ENCODE data around the gene CABLES1.
"Not testable (repeated sequence)": the region's sequence is repeated elsewhere in the genome, so short reads cannot be mapped to it uniquely, and the experiment has no call there.

CABLES1 gene

DNA sequence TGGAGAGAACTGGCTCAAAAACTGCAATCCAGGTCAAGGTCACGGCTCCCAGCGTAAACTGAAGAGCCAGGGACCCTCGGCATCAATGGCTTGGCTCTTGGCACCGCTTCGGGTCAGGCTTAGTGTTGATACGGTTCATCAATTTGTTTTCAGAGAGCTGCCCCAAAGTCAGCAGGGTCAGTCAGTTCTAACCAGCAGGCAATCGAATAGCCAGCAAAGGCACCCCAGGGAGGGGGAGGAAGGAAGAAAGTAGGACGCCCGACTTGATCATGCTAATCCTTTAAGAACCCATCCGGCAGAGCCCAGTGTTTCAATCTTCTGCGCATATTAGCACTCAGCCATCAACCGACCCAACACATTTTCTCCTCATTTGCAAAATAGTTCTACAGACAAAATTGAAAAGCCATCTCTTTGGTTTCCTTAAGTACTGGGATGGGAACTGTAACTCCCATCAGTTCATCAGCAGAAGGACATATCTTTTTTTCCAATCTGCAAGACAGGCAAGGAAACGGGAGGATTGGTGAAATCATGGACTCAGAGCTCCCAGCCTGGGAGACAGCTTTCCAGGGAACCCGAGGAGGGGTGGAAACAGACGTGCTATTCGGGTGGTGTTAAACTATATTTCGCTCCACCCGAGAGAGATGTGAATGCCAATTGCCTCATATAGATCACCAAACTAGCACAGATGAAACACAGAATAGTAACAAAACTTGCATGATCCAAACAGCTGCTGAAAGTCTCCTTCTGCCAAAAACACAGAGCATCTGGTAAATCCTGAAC is 40.7 kb upstream of the CABLES1 start:
- no peak overlapping the region for H3K14ac ChIP-seq (ENCODE audit: low read length)
- no peak overlapping the region for H3K23ac ChIP-seq (ENCODE audit: low read depth, low read length, poor library complexity)
- no peak overlapping the region for H2BK12ac ChIP-seq (ENCODE audit: low read length)
- no CpG with 5 or more reads among the region's 18 CpGs for WGBS, 2 donors (ENCODE audit: extremely low coverage in 2 of 2, insufficient read length in 2 of 2, insufficient replicate concordance in 1 of 2)
- peak overlapping the region; percentile 11 for H3K4me2 ChIP-seq (ENCODE audit: insufficient read depth, low read length, poor library complexity, severe bottlenecking)
- H3K4me1 ChIP-seq (ENCODE audit: control insufficient read depth in 2 of 2, insufficient read depth in 1 of 2, low read depth in 1 of 2, low read length in 2 of 2), result peaks cover 6% of the 10 kb centered on the region in 2 donors
- H4K91ac ChIP-seq (ENCODE audit: low read depth, low read length, poor library complexity), result no peak overlapping the region
- H2BK15ac ChIP-seq (ENCODE audit: low read length), result no peak overlapping the region
- peaks cover 1% of the 10 kb centered on the region for H3K79me1 ChIP-seq (ENCODE audit: low read depth, low read length)
- H3K4ac ChIP-seq (ENCODE audit: low read length), result no peak overlapping the region
- H4K8ac ChIP-seq (ENCODE audit: low read depth, low read length), result no peak overlapping the region
- no peaks in the 10 kb centered on the region for H3K9me3 ChIP-seq (replicated peaks in 1 of 2; ENCODE audit: control insufficient read depth in 2 of 2, insufficient read depth in 1 of 2, low read depth in 1 of 2, low read length in 2 of 2)
- no peak overlapping the region for H3K9ac ChIP-seq (ENCODE audit: low read depth, low read length, poor library complexity)
- H3K27me3 ChIP-seq (ENCODE audit: control insufficient read depth in 3 of 3, insufficient read depth in 3 of 3, low read depth in 1 of 3, low read length in 3 of 3), result peaks cover 0 to 24% (median 11%) of the 10 kb centered on the region in 3 experiments
- H3K36me3 ChIP-seq (replicated peaks in 1 of 2; ENCODE audit: control insufficient read depth in 2 of 2, insufficient read depth in 2 of 2, low read length in 2 of 2), result no peaks in the 10 kb centered on the region
- H2AFZ ChIP-seq (ENCODE audit: low read length), result no peak overlapping the region
- no peak overlapping the region for H3K18ac ChIP-seq (ENCODE audit: low read length)
- H3K27ac ChIP-seq (replicated peaks; ENCODE audit: low read length), result no peak overlapping the region
- H2AK5ac ChIP-seq (ENCODE audit: low read depth, low read length), result no peak overlapping the region
- no peak overlapping the region for H2BK120ac ChIP-seq (ENCODE audit: low read depth, low read length)
- no peak overlapping the region for H2BK5ac ChIP-seq (ENCODE audit: low read length)
- H3K4me3 ChIP-seq (ENCODE audit: low read length in 2 of 2), result no peak overlapping the region
- DNase-seq (ENCODE audit: low spot score), result no peak

DNA sequence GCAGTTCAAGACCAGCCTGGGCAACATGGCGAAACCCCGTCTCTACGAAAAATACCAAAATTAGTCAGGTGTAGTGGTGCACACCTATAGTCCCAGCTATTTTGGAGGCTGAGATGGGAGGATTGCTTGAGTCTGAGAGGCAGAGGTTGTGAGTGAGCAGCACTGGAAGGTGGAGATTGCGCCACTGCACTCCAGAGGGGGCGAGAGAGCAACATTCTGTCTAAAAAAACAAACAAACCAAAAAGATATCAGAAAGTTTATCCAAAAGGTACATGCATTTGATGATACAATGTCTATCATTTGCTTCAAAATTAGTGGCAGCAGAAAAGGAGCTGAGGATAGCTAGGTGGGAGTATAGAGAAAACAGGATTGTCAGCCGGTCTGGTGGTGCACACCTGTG is 39.8 kb upstream of the CABLES1 start:
- Histone ChIP-seq H2AFZ (ENCODE audit: low read length) (no peak overlapping the region), H3K27me3 (ENCODE audit: control insufficient read depth in 3 of 3, insufficient read depth in 3 of 3, low read depth in 1 of 3, low read length in 3 of 3) (peaks cover 0 to 24% (median 11%) of the 10 kb centered on the region in 3 experiments), H3K9me3 (replicated peaks in 1 of 2; ENCODE audit: control insufficient read depth in 2 of 2, insufficient read depth in 1 of 2, low read depth in 1 of 2, low read length in 2 of 2) (no peaks in the 10 kb centered on the region), H2BK120ac (ENCODE audit: low read depth, low read length) (no peak overlapping the region), H3K4me1 (ENCODE audit: control insufficient read depth in 2 of 2, insufficient read depth in 1 of 2, low read depth in 1 of 2, low read length in 2 of 2) (peaks cover 6% of the 10 kb centered on the region in 2 donors), H3K23ac (ENCODE audit: low read depth, low read length, poor library complexity) (no peak overlapping the region), H2BK5ac (ENCODE audit: low read length) (no peak overlapping the region), H3K4ac (ENCODE audit: low read length) (no peak overlapping the region), H3K79me1 (ENCODE audit: low read depth, low read length) (peaks cover 1% of the 10 kb centered on the region), H4K8ac (ENCODE audit: low read depth, low read length) (no peak overlapping the region), H3K9ac (ENCODE audit: low read depth, low read length, poor library complexity) (no peak overlapping the region), H2BK15ac (ENCODE audit: low read length) (no peak overlapping the region), H3K18ac (ENCODE audit: low read length) (no peak overlapping the region), H3K4me3 (ENCODE audit: low read length in 2 of 2) (no peak overlapping the region), H2BK12ac (ENCODE audit: low read length) (no peak overlapping the region), H3K4me2 (ENCODE audit: insufficient read depth, low read length, poor library complexity, severe bottlenecking) (no peak overlapping the region), H3K27ac (replicated peaks; ENCODE audit: low read length) (no peak overlapping the region), H3K14ac (ENCODE audit: low read length) (no peak overlapping the region), H3K36me3 (replicated peaks in 1 of 2; ENCODE audit: control insufficient read depth in 2 of 2, insufficient read depth in 2 of 2, low read length in 2 of 2) (no peaks in the 10 kb centered on the region), H2AK5ac (ENCODE audit: low read depth, low read length) (no peak overlapping the region), H4K91ac (ENCODE audit: low read depth, low read length, poor library complexity) (no peak overlapping the region)
- no peak for DNase-seq (ENCODE audit: low spot score)
- no CpG with 5 or more reads among the region's 6 CpGs for WGBS, 2 donors (ENCODE audit: extremely low coverage in 2 of 2, insufficient read length in 2 of 2, insufficient replicate concordance in 1 of 2)

DNA sequence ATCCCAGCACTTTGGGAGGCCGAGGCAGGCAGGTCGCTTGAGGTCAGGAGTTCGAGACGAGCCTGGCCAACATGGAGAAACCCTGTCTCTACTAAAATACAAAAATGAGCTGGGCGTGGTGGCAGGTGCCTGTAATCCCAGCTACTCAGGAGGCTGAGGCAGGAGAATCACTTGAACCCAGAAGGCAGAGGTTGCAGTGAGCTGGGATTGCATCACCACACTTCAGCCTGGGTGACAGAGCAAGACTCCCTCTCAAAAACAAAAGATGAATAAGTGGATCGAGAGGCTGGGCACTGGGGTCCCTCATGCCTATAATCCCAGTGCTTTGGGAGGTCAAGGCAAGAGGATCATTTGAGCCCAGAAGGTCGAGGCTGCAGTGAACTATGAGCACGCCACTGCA is 38.3 kb upstream of the CABLES1 start:
- peaks cover 0 to 24% (median 11%) of the 10 kb centered on the region in 3 experiments for H3K27me3 ChIP-seq (ENCODE audit: control insufficient read depth in 3 of 3, insufficient read depth in 3 of 3, low read depth in 1 of 3, low read length in 3 of 3)
- not testable (repeated sequence) for H3K36me3 ChIP-seq (replicated peaks in 1 of 2; ENCODE audit: control insufficient read depth in 2 of 2, insufficient read depth in 2 of 2, low read length in 2 of 2); H3K9ac ChIP-seq (ENCODE audit: low read depth, low read length, poor library complexity); H3K14ac ChIP-seq (ENCODE audit: low read length); H2BK5ac ChIP-seq (ENCODE audit: low read length); H3K4me1 ChIP-seq (ENCODE audit: control insufficient read depth in 2 of 2, insufficient read depth in 1 of 2, low read depth in 1 of 2, low read length in 2 of 2); H2BK120ac ChIP-seq (ENCODE audit: low read depth, low read length); H4K91ac ChIP-seq (ENCODE audit: low read depth, low read length, poor library complexity); H3K23ac ChIP-seq (ENCODE audit: low read depth, low read length, poor library complexity); H2AK5ac ChIP-seq (ENCODE audit: low read depth, low read length); H2AFZ ChIP-seq (ENCODE audit: low read length); H3K18ac ChIP-seq (ENCODE audit: low read length); H3K9me3 ChIP-seq (replicated peaks in 1 of 2; ENCODE audit: control insufficient read depth in 2 of 2, insufficient read depth in 1 of 2, low read depth in 1 of 2, low read length in 2 of 2); H3K27ac ChIP-seq (replicated peaks; ENCODE audit: low read length); H2BK15ac ChIP-seq (ENCODE audit: low read length); H3K4me2 ChIP-seq (ENCODE audit: insufficient read depth, low read length, poor library complexity, severe bottlenecking); DNase-seq (ENCODE audit: low spot score); H3K4me3 ChIP-seq (ENCODE audit: low read length in 2 of 2); H4K8ac ChIP-seq (ENCODE audit: low read depth, low read length); H3K79me1 ChIP-seq (ENCODE audit: low read depth, low read length); H2BK12ac ChIP-seq (ENCODE audit: low read length); H3K4ac ChIP-seq (ENCODE audit: low read length)
- no CpG with 5 or more reads among the region's 8 CpGs for WGBS, 2 donors (ENCODE audit: extremely low coverage in 2 of 2, insufficient read length in 2 of 2, insufficient replicate concordance in 1 of 2)

DNA sequence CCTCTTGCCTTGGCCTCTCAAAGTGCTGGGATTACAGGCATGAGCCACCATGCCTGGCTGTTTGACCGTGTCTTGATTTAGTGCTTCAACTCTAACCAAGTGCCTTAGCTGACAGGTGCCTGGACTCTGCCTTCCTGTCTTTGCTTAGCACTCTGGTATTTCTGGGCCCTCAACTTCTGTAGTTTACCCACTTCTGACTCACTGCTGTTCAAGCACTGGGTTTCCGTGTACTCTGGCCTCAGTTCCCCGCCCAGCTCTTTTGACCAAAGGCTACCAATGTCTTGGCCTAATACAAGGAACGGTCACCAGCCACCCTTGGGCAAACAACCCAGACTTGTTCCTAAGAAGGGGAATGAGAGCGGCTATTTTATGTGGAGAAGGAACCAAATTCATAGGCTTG is 35.7 kb upstream of the CABLES1 start:
- no peak overlapping the region for H2BK5ac ChIP-seq (ENCODE audit: low read length)
- no peak overlapping the region for H3K23ac ChIP-seq (ENCODE audit: low read depth, low read length, poor library complexity)
- no peaks in the 10 kb centered on the region for H3K36me3 ChIP-seq (replicated peaks in 1 of 2; ENCODE audit: control insufficient read depth in 2 of 2, insufficient read depth in 2 of 2, low read length in 2 of 2)
- H3K79me1 ChIP-seq (ENCODE audit: low read depth, low read length), result peaks cover 1% of the 10 kb centered on the region
- H3K27me3 ChIP-seq (ENCODE audit: control insufficient read depth in 3 of 3, insufficient read depth in 3 of 3, low read depth in 1 of 3, low read length in 3 of 3), result peaks cover 0 to 19% (median 6%) of the 10 kb centered on the region in 3 experiments
- no peak overlapping the region for H2BK12ac ChIP-seq (ENCODE audit: low read length)
- H2BK120ac ChIP-seq (ENCODE audit: low read depth, low read length), result no peak overlapping the region
- WGBS, 2 donors (ENCODE audit: extremely low coverage in 2 of 2, insufficient read length in 2 of 2, insufficient replicate concordance in 1 of 2), result no CpG with 5 or more reads among the region's 5 CpGs
- no peaks in the 10 kb centered on the region for H3K4me1 ChIP-seq (ENCODE audit: control insufficient read depth in 2 of 2, insufficient read depth in 1 of 2, low read depth in 1 of 2, low read length in 2 of 2)
- H3K9ac ChIP-seq (ENCODE audit: low read depth, low read length, poor library complexity), result no peak overlapping the region
- no peak overlapping the region for H4K91ac ChIP-seq (ENCODE audit: low read depth, low read length, poor library complexity)
- H3K4me3 ChIP-seq (ENCODE audit: low read length in 2 of 2), result no peak overlapping the region
- H4K8ac ChIP-seq (ENCODE audit: low read depth, low read length), result no peak overlapping the region
- no peaks in the 10 kb centered on the region for H3K9me3 ChIP-seq (replicated peaks in 1 of 2; ENCODE audit: control insufficient read depth in 2 of 2, insufficient read depth in 1 of 2, low read depth in 1 of 2, low read length in 2 of 2)
- no peak overlapping the region for H2AK5ac ChIP-seq (ENCODE audit: low read depth, low read length)
- H3K4me2 ChIP-seq (ENCODE audit: insufficient read depth, low read length, poor library complexity, severe bottlenecking), result no peak overlapping the region
- no peak overlapping the region for H3K14ac ChIP-seq (ENCODE audit: low read length)
- H3K4ac ChIP-seq (ENCODE audit: low read length), result no peak overlapping the region
- H3K27ac ChIP-seq (replicated peaks; ENCODE audit: low read length), result no peak overlapping the region
- no peak overlapping the region for H2AFZ ChIP-seq (ENCODE audit: low read length)
- H2BK15ac ChIP-seq (ENCODE audit: low read length), result no peak overlapping the region
- no peak for DNase-seq (ENCODE audit: low spot score)
- no peak overlapping the region for H3K18ac ChIP-seq (ENCODE audit: low read length)

Data from neuronal stem cell (in vitro differentiated cells).